Caco-2 (cell line): ENCODE results near the gene DNAJC13. TPM values are rescaled to one million over a fixed set of nuclear protein-coding genes. Genes with fewer than 3 reads are reported as not detected.

Experiments used
- BruUV-seq: library from RNA; stranded (reverse); fragments of 400-500 nt; replicated peaks from 2 replicates; lab custom pipeline; 2021; lab: Mats Ljungman, UMichigan
- CTCF ChIA-PET: fragments of 300-600 bp; sonication (Branson Sonifier 250); formaldehyde crosslinking; loops from one replicate; lab custom pipeline; 2022; ENCODE audit warnings: antibody characterized with exemption; lab: Charles Lee
- POLR2A ChIA-PET: fragments of 300-600 bp; sonication (Branson Sonifier 250); formaldehyde crosslinking; loops from one replicate; lab custom pipeline; 2022; ENCODE audit warnings: antibody characterized with exemption; lab: Charles Lee
- DNase-seq, 2 experiments: peaks; one replicate each; pipeline versions ENCODE4 v3.0.0 to v3.0.0-alpha.2; 2020 to 2022
- H3K27me3 ChIP-seq: replicated peaks from 2 replicates; pipeline ENCODE4 v1.6.0; 2011; ENCODE audit warnings: low read length; ENCODE audit not compliant: control insufficient read depth, insufficient read depth
- H3K36me3 ChIP-seq: 2 replicates; pipeline ENCODE4 v1.5.1; 2011; ENCODE audit warnings: low read length; ENCODE audit not compliant: control insufficient read depth, insufficient read depth
- H3K4me1 ChIP-seq: fragments of 250-450 bp; sonication (Bioruptor Pico); 2 replicates; pipeline ENCODE4 v1.5.1; 2020; ENCODE audit warnings: mild to moderate bottlenecking
- H3K4me3 ChIP-seq: 2 replicates; pipeline ENCODE4 v1.5.1; 2011; ENCODE audit warnings: low read depth, mild to moderate bottlenecking, control low read depth, low read length
- H3K9me3 ChIP-seq: fragments of 250-450 bp; sonication (Bioruptor Pico); 2 replicates; pipeline ENCODE4 v1.5.1; 2020; ENCODE audit warnings: mild to moderate bottlenecking, moderate library complexity
- H3K27ac Mint-ChIP-seq: one replicate; pipeline ENCODE4 v1.8.0; 2022; ENCODE audit warnings: mixed read lengths; ENCODE audit not compliant: unreplicated experiment
- H3K27me3 Mint-ChIP-seq: one replicate; pipeline ENCODE4 v1.8.0; 2022; ENCODE audit warnings: mixed read lengths; ENCODE audit not compliant: insufficient read depth, unreplicated experiment
- H3K36me3 Mint-ChIP-seq: one replicate; pipeline ENCODE4 v1.8.0; 2022; ENCODE audit warnings: mild to moderate bottlenecking, mixed read lengths; ENCODE audit not compliant: insufficient read depth, unreplicated experiment
- H3K4me1 Mint-ChIP-seq: one replicate; pipeline ENCODE4 v1.8.0; 2022; ENCODE audit warnings: low read depth, mixed read lengths; ENCODE audit not compliant: unreplicated experiment
- H3K4me3 Mint-ChIP-seq: one replicate; pipeline ENCODE4 v1.8.0; 2022; ENCODE audit warnings: mild to moderate bottlenecking, moderate library complexity, mixed read lengths; ENCODE audit not compliant: unreplicated experiment
- H3K9me3 Mint-ChIP-seq: one replicate; pipeline ENCODE4 v1.8.0; 2022; ENCODE audit warnings: mixed read lengths; ENCODE audit not compliant: unreplicated experiment
- CTCF ChIP-seq, 2 experiments: fragments of 200-600 bp in 1 of 2; IDR thresholded peaks; 1 replicate in 1 of 2; 2 replicates in 1 of 2; pipeline versions ENCODE4 v1.5.1 to v1.8.0; 2011 to 2022; ENCODE audit warnings: antibody characterized with exemption in 1 of 2, control low read depth in 1 of 2, inconsistent platforms in 1 of 2, low read depth in 1 of 2, low read length in 1 of 2, mild to moderate bottlenecking in 1 of 2, moderate library complexity in 1 of 2; ENCODE audit not compliant: insufficient read depth in 1 of 2, severe bottlenecking in 1 of 2, unreplicated experiment in 1 of 2
- intact Hi-C: fragments of 100-400 bp; cut with micrococcal nuclease; formaldehyde crosslinking; loops from one replicate; pipeline ENCODE4 v1.10.0; 2022; ENCODE audit not compliant: unreplicated experiment
- total RNA-seq: library from RNA; stranded (reverse); gene quantifications from 2 replicates; pipeline ENCODE4 v1.2.3, GENCODE V29; 2022

The DNAJC13 gene
- total RNA-seq, 1 experiment from 2014 or later, result 42.3 TPM

GRCh38 chr3:132587401-132587800, 170.1 kb downstream of the DNAJC13 start:
- no peaks in the 10 kb centered on the region; the same call in none of the 2 replicates for H3K36me3 ChIP-seq
- no peaks in the 10 kb centered on the region for H3K27me3 ChIP-seq
- Mint-ChIP-seq H3K27me3 (no peaks in the 10 kb centered on the region), H3K4me3 (no peak overlapping the region), H3K9me3 (no peaks in the 10 kb centered on the region), H3K4me1 (no peaks in the 10 kb centered on the region), H3K27ac (no peak overlapping the region), H3K36me3 (no peaks in the 10 kb centered on the region)
- H3K4me3 ChIP-seq, result no peak overlapping the region
- no peak for TF ChIP-seq CTCF (IDR thresholded peaks at IDR 0.05; ENCODE audit: insufficient read depth in 1 of 2, low read depth in 1 of 2, low read length in 1 of 2, severe bottlenecking in 1 of 2, unreplicated experiment in 1 of 2)
- no peaks in the 10 kb centered on the region for H3K9me3 ChIP-seq
- CTCF ChIA-PET, result no interaction called here
- no peaks in the 10 kb centered on the region for H3K4me1 ChIP-seq
- POLR2A ChIA-PET, result no interaction called here
- DNase-seq, result no peak
- BruUV-seq, result no TSS peak
- intact Hi-C loops, result no loop called here

Other genes with a start within 250 kb of the DNAJC13 start
- 0.82 and 2.3 TPM in 2 replicates for gene ACP3, start 100.1 kb upstream of the DNAJC13 start, total RNA-seq
- gene ACKR4, start 179.8 kb downstream of the DNAJC13 start, total RNA-seq, result not detected in 2 replicates
- gene ACAD11, start 242.3 kb downstream of the DNAJC13 start, total RNA-seq, result 25.8 and 33.0 TPM in 2 replicates
- gene UBA5, start 242.8 kb downstream of the DNAJC13 start, total RNA-seq, result 42.1 and 47.6 TPM in 2 replicates